LoVo (cell line): ENCODE results near the gene SLC22A15.
"Not testable (repeated sequence)": the region's sequence is repeated elsewhere in the genome, so short reads cannot be mapped to it uniquely, and the experiment has no call there.

ENCODE experiments used
- DNase-seq: peaks from one replicate; pipeline ENCODE4 v3.0.0-alpha.2; 2016; ENCODE audit warnings: low spot score

SLC22A15 gene

GRCh38 chr1:115980998-115981993 is 5.0 kb downstream of the SLC22A15 start:
- peak; percentile 33 for DNase-seq

- no peak for DNase-seq
Observed at GRCh38 chr1:115982400-115982799, 6.1 kb downstream of the SLC22A15 start.

- no peak for DNase-seq
Observed at GRCh38 chr1:115983584-115983983, 7.3 kb downstream of the SLC22A15 start.

GRCh38 chr1:115987623-115988022 is 11.3 kb downstream of the SLC22A15 start:
- DNase-seq = no peak

- DNase-seq = no peak
Observed at GRCh38 chr1:115988953-115989352, 12.6 kb downstream of the SLC22A15 start.

- DNase-seq = no peak
Observed at GRCh38 chr1:115989699-115990098, 13.4 kb downstream of the SLC22A15 start.

- DNase-seq = no peak
Observed at GRCh38 chr1:115991909-115992308, 15.6 kb downstream of the SLC22A15 start.

- DNase-seq = not testable (repeated sequence)
Observed at GRCh38 chr1:115997921-115998320, 21.6 kb downstream of the SLC22A15 start.

GRCh38 chr1:116001739-116002487 is 25.6 kb downstream of the SLC22A15 start:
- no peak for DNase-seq

GRCh38 chr1:116002781-116003420 is 26.6 kb downstream of the SLC22A15 start:
- no peak for DNase-seq

GRCh38 chr1:116003823-116004222 is 27.5 kb downstream of the SLC22A15 start:
- DNase-seq = no peak

- no peak for DNase-seq
Observed at GRCh38 chr1:116006486-116006964, 30.2 kb downstream of the SLC22A15 start.

GRCh38 chr1:116008656-116009390 is 32.5 kb downstream of the SLC22A15 start:
- no peak for DNase-seq

- DNase-seq = no peak
Observed at GRCh38 chr1:116012716-116013115, 36.4 kb downstream of the SLC22A15 start.

- DNase-seq = no peak
Observed at GRCh38 chr1:116015679-116016078, 39.4 kb downstream of the SLC22A15 start.

- no peak for DNase-seq
Observed at GRCh38 chr1:116018007-116018406, 41.7 kb downstream of the SLC22A15 start.

- DNase-seq = no peak
Observed at GRCh38 chr1:116019653-116020253, 43.4 kb downstream of the SLC22A15 start.

GRCh38 chr1:116020668-116021272 is 44.5 kb downstream of the SLC22A15 start:
- DNase-seq = peak; percentile 49

- no peak for DNase-seq
Observed at GRCh38 chr1:116024626-116025025, 48.3 kb downstream of the SLC22A15 start.

GRCh38 chr1:116026631-116027030 is 50.3 kb downstream of the SLC22A15 start:
- DNase-seq = no peak
